NCI-H1048 (cell line): ENCODE results near the gene ZNRF1.
"Not testable (repeated sequence)": the region's sequence is repeated elsewhere in the genome, so short reads cannot be mapped to it uniquely, and the experiment has no call there.

ENCODE experiments used
- DNase-seq: peaks from one replicate; lab custom pipeline; 2025; lab: John Stamatoyannopoulos, UW

ZNRF1 gene

GRCh38 chr16:75114179-75114945 is 115.5 kb downstream of the ZNRF1 start:
- no peak for DNase-seq

GRCh38 chr16:75114946-75115825 is 116.4 kb downstream of the ZNRF1 start:
- DNase-seq: no peak

- DNase-seq: no peak
These were observed 117.5 kb downstream of the ZNRF1 start, which contains the start of gene LDHD for GRCh38 chr16:75116081-75116910. LDHD (minus strand) TSS chr16:75116780; CDS start chr16:75116720, 60 bp downstream.

GRCh38 chr16:75116911-75117245 is 118.1 kb downstream of the ZNRF1 start:
- DNase-seq: no peak

- no peak for DNase-seq
These were observed 120.2 kb downstream of the ZNRF1 start for GRCh38 chr16:75118943-75119539.

GRCh38 chr16:75120253-75120652 is 121.4 kb downstream of the ZNRF1 start:
- no peak for DNase-seq

- DNase-seq: no peak
These were observed 123.2 kb downstream of the ZNRF1 start for GRCh38 chr16:75121949-75122568.

GRCh38 chr16:75122609-75123008 is 123.8 kb downstream of the ZNRF1 start:
- no peak for DNase-seq

GRCh38 chr16:75127713-75128415 is 129.0 kb downstream of the ZNRF1 start:
- DNase-seq: no peak

- DNase-seq: not testable (repeated sequence)
These were observed 130.8 kb downstream of the ZNRF1 start for GRCh38 chr16:75129421-75130149.

- no peak for DNase-seq
These were observed 131.4 kb downstream of the ZNRF1 start for GRCh38 chr16:75130150-75130771.

GRCh38 chr16:75131081-75131480 is 132.3 kb downstream of the ZNRF1 start:
- no peak for DNase-seq

- no peak for DNase-seq
These were observed 139.4 kb downstream of the ZNRF1 start for GRCh38 chr16:75138233-75138632.

GRCh38 chr16:75138636-75139035 is 139.8 kb downstream of the ZNRF1 start:
- no peak for DNase-seq

- DNase-seq: no peak
These were observed 140.7 kb downstream of the ZNRF1 start for GRCh38 chr16:75139498-75139897.

GRCh38 chr16:75143941-75144340 is 145.1 kb downstream of the ZNRF1 start:
- DNase-seq: no peak

- DNase-seq: no peak
These were observed 149.1 kb downstream of the ZNRF1 start for GRCh38 chr16:75147968-75148310.

GRCh38 chr16:75148311-75149195 is 149.7 kb downstream of the ZNRF1 start, which contains the start of gene ZFP1:
ZFP1 (plus strand) TSS chr16:75148524; CDS start chr16:75152952, 4,428 bp downstream.
- DNase-seq: peak; percentile 33

GRCh38 chr16:75151798-75152197 is 153.0 kb downstream of the ZNRF1 start:
- no peak for DNase-seq
